Stimulated activated CD4-positive, alpha-beta T cell treated with anti-CD3 and anti-CD28 coated beads, Interleukin-1b, Interleukin-23, amount 100 ng/mL, for 1 hour (primary cell): ENCODE data around the gene CNTN5.
"Not testable (repeated sequence)": the region's sequence is repeated elsewhere in the genome, so short reads cannot be mapped to it uniquely, and the experiment has no call there.

Experiments
- DNase-seq, 2 donors: peaks; one replicate each; pipeline ENCODE4 v3.0.0-alpha.2; 2020; ENCODE audit warnings: low read depth in 2 of 2

CNTN5 gene

GRCh38 chr11:100205926-100206325 lies 1185.2 kb downstream of the CNTN5 start:
- DNase-seq = no peak

GRCh38 chr11:100208207-100208606 lies 1187.5 kb downstream of the CNTN5 start:
- DNase-seq = no peak

GRCh38 chr11:100214791-100215190 lies 1194.0 kb downstream of the CNTN5 start:
- no peak for DNase-seq

GRCh38 chr11:100220801-100221200 lies 1200.1 kb downstream of the CNTN5 start:
- no peak for DNase-seq

GRCh38 chr11:100221791-100222190 lies 1201.0 kb downstream of the CNTN5 start:
- DNase-seq = no peak

GRCh38 chr11:100224541-100225034 lies 1203.8 kb downstream of the CNTN5 start:
- DNase-seq = no peak

GRCh38 chr11:100229086-100229485 lies 1208.3 kb downstream of the CNTN5 start:
- DNase-seq = no peak

- DNase-seq = no peak
Observed at GRCh38 chr11:100232006-100232405, 1211.3 kb downstream of the CNTN5 start.

- no peak for DNase-seq
Observed at GRCh38 chr11:100235085-100235484, 1214.3 kb downstream of the CNTN5 start.

GRCh38 chr11:100240025-100240539 lies 1219.3 kb downstream of the CNTN5 start:
- DNase-seq = no peak

- DNase-seq = no peak
Observed at GRCh38 chr11:100247704-100248103, 1227.0 kb downstream of the CNTN5 start.

- DNase-seq = not testable (repeated sequence)
Observed at GRCh38 chr11:100257238-100257803, 1236.6 kb downstream of the CNTN5 start.

- DNase-seq = no peak
Observed at GRCh38 chr11:100269516-100269915, 1248.8 kb downstream of the CNTN5 start.

- no peak for DNase-seq
Observed at GRCh38 chr11:100273066-100273815, 1252.5 kb downstream of the CNTN5 start.

- DNase-seq = not testable (repeated sequence)
Observed at GRCh38 chr11:100274466-100274865, 1253.7 kb downstream of the CNTN5 start.

- no peak for DNase-seq
Observed at GRCh38 chr11:100294748-100295147, 1274.0 kb downstream of the CNTN5 start.

- no peak for DNase-seq
Observed at GRCh38 chr11:100296051-100296679, 1275.4 kb downstream of the CNTN5 start.

GRCh38 chr11:100297516-100297915 lies 1276.8 kb downstream of the CNTN5 start:
- DNase-seq = no peak

GRCh38 chr11:100302824-100303223 lies 1282.1 kb downstream of the CNTN5 start:
- DNase-seq = no peak

- DNase-seq = no peak
Observed at GRCh38 chr11:100303897-100304296, 1283.1 kb downstream of the CNTN5 start.

- no peak for DNase-seq
Observed at GRCh38 chr11:100308202-100308601, 1287.5 kb downstream of the CNTN5 start.

GRCh38 chr11:100315946-100316345 lies 1295.2 kb downstream of the CNTN5 start:
- DNase-seq = no peak

GRCh38 chr11:100316952-100317351 lies 1296.2 kb downstream of the CNTN5 start:
- no peak for DNase-seq
